HG02884 (cell line): ENCODE results near the gene CRACR2A.

ENCODE experiments used
- ATAC-seq: cut with Tn5 transposase; IDR thresholded peaks from one replicate; pipeline ENCODE4 v1.9.1; 2021; ENCODE audit warnings: mild to moderate bottlenecking, moderate library complexity; ENCODE audit not compliant: unreplicated experiment

CRACR2A gene

GRCh38 chr12:3624273-3624672, 128.6 kb downstream of the CRACR2A start:
- ATAC-seq, result no peak

- no peak for ATAC-seq
Observed at GRCh38 chr12:3622822-3623690, 129.9 kb downstream of the CRACR2A start.

- no peak for ATAC-seq
Observed at GRCh38 chr12:3622021-3622821, 130.7 kb downstream of the CRACR2A start.

- ATAC-seq, result no peak
Observed at GRCh38 chr12:3620856-3621255, 132.1 kb downstream of the CRACR2A start.

GRCh38 chr12:3617565-3617964, 135.3 kb downstream of the CRACR2A start:
- ATAC-seq, result no peak

GRCh38 chr12:3615862-3616261, 137.0 kb downstream of the CRACR2A start:
- no peak for ATAC-seq

GRCh38 chr12:3614806-3615466, 138.0 kb downstream of the CRACR2A start:
- ATAC-seq, result no peak

GRCh38 chr12:3613641-3614395, 139.1 kb downstream of the CRACR2A start:
- ATAC-seq, result no peak

GRCh38 chr12:3611860-3612703, 140.8 kb downstream of the CRACR2A start:
- no peak for ATAC-seq

- ATAC-seq, result no peak
Observed at GRCh38 chr12:3607821-3608220, 145.1 kb downstream of the CRACR2A start.

- ATAC-seq, result no peak
Observed at GRCh38 chr12:3607039-3607720, 145.7 kb downstream of the CRACR2A start.

GRCh38 chr12:3606128-3606527, 146.8 kb downstream of the CRACR2A start:
- ATAC-seq, result no peak

GRCh38 chr12:3605692-3606091, 147.2 kb downstream of the CRACR2A start:
- no peak for ATAC-seq

GRCh38 chr12:3604748-3605586, 147.9 kb downstream of the CRACR2A start:
- ATAC-seq, result no peak

GRCh38 chr12:3604286-3604685, 148.6 kb downstream of the CRACR2A start:
- ATAC-seq, result no peak

GRCh38 chr12:3603576-3603975, 149.3 kb downstream of the CRACR2A start:
- no peak for ATAC-seq

- ATAC-seq, result no peak
Observed at GRCh38 chr12:3602488-3602887, 150.4 kb downstream of the CRACR2A start.

GRCh38 chr12:3601461-3602150, 151.3 kb downstream of the CRACR2A start:
- ATAC-seq, result no peak
